SK-N-SH (cell line): Measurements from ENCODE around the gene ST3GAL6. TPM values are rescaled to one million over a fixed set of nuclear protein-coding genes. Genes with fewer than 3 reads are reported as not detected.

Experiments
- CTCF ChIA-PET: fragments of 300-600, 350-600 bp; formaldehyde crosslinking; extraction: SDS; loops from one replicate; lab custom pipeline; 2021; lab: Yijun Ruan, JAX
- POLR2A ChIA-PET: fragments of 350-600 bp; sonication (Branson Sonifier 250); formaldehyde crosslinking; extraction: SDS; loops from one replicate; lab custom pipeline; 2020; ENCODE audit warnings: antibody characterized with exemption, inconsistent platforms; lab: Yijun Ruan, JAX
- DNase-seq: peaks from one replicate; pipeline ENCODE4 v3.0.0; 2012
- H2AFZ ChIP-seq: fragments of 200-600 bp; sonication (generic); 2 replicates; pipeline ENCODE4 v1.8.1; 2016; ENCODE audit warnings: antibody characterized with exemption, mild to moderate bottlenecking, low read depth
- H3F3A ChIP-seq: fragments of 200-600 bp; sonication (generic); replicated peaks from 2 replicates; pipeline ENCODE3; 2016; ENCODE audit warnings: antibody characterized with exemption, mild to moderate bottlenecking; ENCODE audit not compliant: insufficient read depth
- H3K27ac ChIP-seq, 2 experiments: fragments of 200-500 bp in 1 of 2; fragments of 200-600 bp in 1 of 2; sonication (Bioruptor generic) in 1 of 2; sonication (generic), shearing (Covaris generic) in 1 of 2; 2 replicates each; pipeline versions ENCODE4 v1.5.1 to v1.6.1; 2014 to 2016; ENCODE audit warnings: low read depth in 2 of 2, inconsistent platforms in 1 of 2, low read length in 1 of 2, mild to moderate bottlenecking in 1 of 2, mixed read lengths in 1 of 2
- H3K27me3 ChIP-seq: fragments of 200-600 bp; sonication (generic), shearing (Covaris generic); 2 replicates; pipeline ENCODE4 v1.6.1; 2016; ENCODE audit warnings: mixed run types; ENCODE audit not compliant: insufficient read depth
- H3K36me3 ChIP-seq, 2 experiments: fragments of 200-500 bp in 1 of 2; fragments of 200-600 bp in 1 of 2; sonication (Bioruptor generic) in 1 of 2; sonication (generic) in 1 of 2; replicated peaks in 1 of 2; 2 replicates each; pipeline versions ENCODE3 to v1.5.1; 2014 to 2016; ENCODE audit warnings: low read length in 1 of 2, mild to moderate bottlenecking in 1 of 2; ENCODE audit not compliant: insufficient read depth in 2 of 2, control insufficient read depth in 1 of 2
- H3K4me1 ChIP-seq, 2 experiments: fragments of 200-500 bp in 1 of 2; fragments of 200-600 bp in 1 of 2; sonication (Bioruptor generic) in 1 of 2; sonication (generic), shearing (Covaris generic) in 1 of 2; 2 replicates each; pipeline versions ENCODE4 v1.5.1 to v1.6.1; 2014 to 2016; ENCODE audit warnings: low read depth in 1 of 2, low read length in 1 of 2, mixed run types in 1 of 2; ENCODE audit not compliant: insufficient read depth in 2 of 2, control insufficient read depth in 1 of 2
- H3K4me2 ChIP-seq: fragments of 200-600 bp; sonication (generic), shearing (Covaris generic); 2 replicates; pipeline ENCODE4 v1.6.1; 2017; ENCODE audit warnings: mixed run types
- H3K4me3 ChIP-seq, 2 experiments: fragments of 200-500 bp in 1 of 2; fragments of 200-600 bp in 1 of 2; sonication (Bioruptor generic) in 1 of 2; sonication (generic), shearing (Covaris generic) in 1 of 2; 2 replicates each; pipeline versions ENCODE4 v1.5.1 to v1.8.1; 2014 to 2016; ENCODE audit warnings: low read depth in 2 of 2, inconsistent platforms in 1 of 2, low read length in 1 of 2, mild to moderate bottlenecking in 1 of 2, mixed read lengths in 1 of 2, moderate library complexity in 1 of 2
- H3K79me2 ChIP-seq: fragments of 200-600 bp; sonication (generic); 2 replicates; pipeline ENCODE4 v1.8.1; 2017; ENCODE audit warnings: mild to moderate bottlenecking; ENCODE audit not compliant: insufficient read depth
- H3K9ac ChIP-seq: fragments of 200-600 bp; sonication (generic); 2 replicates; pipeline ENCODE4 v1.6.1; 2017; ENCODE audit warnings: mixed run types
- H3K9me2 ChIP-seq: fragments of 200-600 bp; sonication (generic); 2 replicates; pipeline ENCODE4 v1.6.1; 2017; ENCODE audit warnings: mixed run types
- H3K9me3 ChIP-seq: fragments of 200-600 bp; sonication (generic); 2 replicates; pipeline ENCODE4 v1.6.1; 2017; ENCODE audit warnings: mixed run types, mild to moderate bottlenecking, moderate library complexity
- H4K20me1 ChIP-seq: fragments of 200-600 bp; sonication (generic); 2 replicates; pipeline ENCODE4 v1.6.1; 2017; ENCODE audit warnings: mild to moderate bottlenecking, mixed run types; ENCODE audit not compliant: insufficient read depth
- CTCF ChIP-seq: fragments of 200-600 bp; sonication (generic); IDR thresholded peaks from 2 replicates; pipeline ENCODE4 v1.6.1; 2017; ENCODE audit warnings: antibody characterized with exemption, mild to moderate bottlenecking, moderate library complexity
- ELF1 ChIP-seq: IDR thresholded peaks from 2 replicates; pipeline ENCODE4 v1.4.0; 2012
- EZH2phosphoT487 ChIP-seq: fragments of 200-600 bp; sonication (generic); IDR thresholded peaks from 2 replicates; pipeline ENCODE4 v1.6.1; 2017; ENCODE audit warnings: low read depth, mixed run types, mild to moderate bottlenecking, antibody characterized with exemption, moderate library complexity, borderline replicate concordance
- FOSL2 ChIP-seq: IDR thresholded peaks from 2 replicates; pipeline ENCODE4 v1.4.0; 2012; ENCODE audit warnings: low read depth, mild to moderate bottlenecking, moderate library complexity, borderline replicate concordance
- GABPA ChIP-seq: IDR thresholded peaks from 2 replicates; pipeline ENCODE4 v1.4.0; 2012; ENCODE audit warnings: low read depth, mild to moderate bottlenecking
- JUND ChIP-seq: IDR thresholded peaks from 2 replicates; pipeline ENCODE4 v1.4.0; 2012
- POLR2AphosphoS5 ChIP-seq: IDR thresholded peaks from 2 replicates; pipeline ENCODE4 v1.6.1; 2012; ENCODE audit warnings: low read depth, low read length
- RAD21 ChIP-seq: IDR thresholded peaks from 2 replicates; pipeline ENCODE4 v1.6.1; 2012; ENCODE audit warnings: mild to moderate bottlenecking, low read length
- RFX5 ChIP-seq: IDR thresholded peaks from 2 replicates; pipeline ENCODE4 v1.6.1; 2012; ENCODE audit warnings: mild to moderate bottlenecking, improper control_type of control experiment, low read length
- SMC3 ChIP-seq: IDR thresholded peaks from 2 replicates; pipeline ENCODE4 v1.6.1; 2012; ENCODE audit warnings: low read depth, low read length, improper control_type of control experiment
- ZBTB33 ChIP-seq: IDR thresholded peaks from 2 replicates; pipeline ENCODE4 v1.4.0; 2012; ENCODE audit warnings: low read depth, borderline replicate concordance
- WGBS: methylation state at CpG from one replicate; pipeline ENCODE4 v1.1.6; 2017; ENCODE audit warnings: low lambda C conversion rate; 5-methylcytosine and 5-hydroxymethylcytosine counted together
- polyA plus RNA-seq, 3 experiments: library from polyadenylated mRNA; depleted of rRNA; stranded (reverse); fragments of >200 nt; gene quantifications; 2 replicates each; pipeline ENCODE4 v1.2.3, GENCODE V29; 2012
- TF ChIP-seq, protein P1 (sequence below): IDR thresholded peaks from 2 replicates; pipeline ENCODE4 v1.4.0; 2012; ENCODE audit warnings: low read depth

The ST3GAL6 gene
- polyA plus RNA-seq, 1 of the 3 experiments (the other 2 are of a cell fraction) = 16.3 TPM

DNA sequence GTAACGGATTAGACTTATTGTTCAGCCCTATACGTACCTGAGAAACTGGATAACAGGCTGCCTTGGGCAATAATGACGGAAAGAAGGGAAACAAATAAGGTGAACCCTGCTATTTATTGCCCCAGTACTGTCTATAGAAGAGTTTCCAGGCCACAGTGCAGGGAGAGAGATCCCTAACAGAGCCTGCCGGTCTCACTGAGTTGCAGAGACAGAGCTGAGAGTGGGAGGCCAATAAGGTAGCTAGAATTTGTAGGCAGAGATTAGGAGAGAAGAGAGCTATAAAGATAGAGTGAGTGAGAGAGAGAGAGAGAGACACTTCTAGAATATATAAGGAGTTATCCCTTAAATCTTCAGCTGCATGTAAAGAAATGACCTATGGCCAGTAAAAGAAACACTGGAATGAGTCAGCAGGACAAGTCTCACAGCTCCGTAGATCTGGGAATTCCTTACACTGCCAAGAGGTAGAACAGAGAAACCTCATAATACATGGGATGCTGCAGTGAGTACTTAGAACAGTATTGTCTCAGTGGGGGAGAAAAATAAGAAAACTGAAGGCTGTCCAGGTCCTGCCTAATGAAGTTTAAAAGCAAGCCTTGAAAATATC is 51.8 kb downstream of the ST3GAL6 start:
- H3K27me3 ChIP-seq = no peaks in the 10 kb centered on the region
- no peak overlapping the region for H3K4me2 ChIP-seq
- H3K27ac ChIP-seq = peak overlapping the region in 1 of 2 experiments; percentile 59; a peak in 2 of 4 replicates
- POLR2A ChIA-PET = no interaction called here
- CTCF ChIA-PET = interaction anchor here (0.9 to 10.1 kb wide), 5 partner anchors 170 to 220 kb away, joined by 3 to 232 read pairs (median 60); partner anchors contain the start of gene CPOX
- H3K4me1 ChIP-seq = peaks cover 3 to 22% of the 10 kb centered on the region in 2 experiments
- peaks cover 71 to 87% of the 10 kb centered on the region in 2 experiments for H3K36me3 ChIP-seq
- peaks cover 50% of the 10 kb centered on the region for H4K20me1 ChIP-seq
- no peak overlapping the region for H2AFZ ChIP-seq
- H3F3A ChIP-seq = peaks cover 80% of the 10 kb centered on the region
- H3K9ac ChIP-seq = no peak overlapping the region
- H3K79me2 ChIP-seq = peaks cover 78% of the 10 kb centered on the region
- WGBS = 68% methylated on average over 5 of the region's 5 CpGs
- no peaks in the 10 kb centered on the region for H3K9me2 ChIP-seq
- DNase-seq = no peak
- no peaks in the 10 kb centered on the region for H3K9me3 ChIP-seq
- TF ChIP-seq RFX5 = no peak
- TF ChIP-seq FOSL2 = peak; percentile 20; the same call in 1 of the 2 replicates
- TF ChIP-seq SMC3 = no peak
- no peak for TF ChIP-seq ZBTB33
- no peak overlapping the region for H3K4me3 ChIP-seq

DNA sequence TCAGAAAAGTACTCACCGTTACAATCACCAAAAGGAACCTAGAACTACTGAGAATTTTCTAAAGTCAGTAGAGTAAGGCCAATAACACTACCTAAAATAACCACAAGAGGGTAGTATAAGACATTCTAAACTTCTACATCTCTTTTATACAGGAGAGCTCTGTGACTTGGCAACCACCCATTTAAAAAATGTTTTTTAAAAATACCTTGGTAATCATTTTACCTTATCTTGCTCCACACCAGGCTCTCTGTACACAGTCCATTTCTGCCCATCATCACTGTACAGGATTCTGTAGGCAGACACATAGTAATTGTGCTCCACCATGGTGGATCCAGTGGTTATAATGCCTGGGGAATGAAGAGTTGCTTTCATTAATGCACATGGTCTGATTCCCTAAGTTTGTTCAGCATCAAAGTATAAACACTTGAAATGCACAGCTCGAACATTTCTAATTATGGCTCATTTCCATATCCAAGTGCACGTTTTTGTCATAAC is 54.5 kb downstream of the ST3GAL6 start:
- DNase-seq = peak; percentile 39
- Histone ChIP-seq H4K20me1 (peaks cover 48% of the 10 kb centered on the region), H3K27me3 (no peaks in the 10 kb centered on the region), H3K36me3 (peaks cover 54 to 80% of the 10 kb centered on the region in 2 experiments), H3K9ac (no peak overlapping the region), H2AFZ (no peak overlapping the region), H3K79me2 (peaks cover 90% of the 10 kb centered on the region), H3K4me2 (no peak overlapping the region), H3F3A (peaks cover 86% of the 10 kb centered on the region), H3K4me1 (peaks cover 10 to 22% of the 10 kb centered on the region in 2 experiments), H3K9me2 (no peaks in the 10 kb centered on the region), H3K9me3 (no peaks in the 10 kb centered on the region), H3K27ac (peak overlapping the region; percentile 40 to 59), H3K4me3 (no peak overlapping the region)
- TF ChIP-seq JUND (no peak), ELF1 (no peak), RAD21 (peak; percentile 81), GABPA (no peak), EZH2phosphoT487 (no peak), CTCF (peak; percentile 69), POLR2AphosphoS5 (no peak), SMC3 (peak; percentile 59; the same call in 1 of the 2 replicates)
- TF ChIP-seq, protein P1, sequence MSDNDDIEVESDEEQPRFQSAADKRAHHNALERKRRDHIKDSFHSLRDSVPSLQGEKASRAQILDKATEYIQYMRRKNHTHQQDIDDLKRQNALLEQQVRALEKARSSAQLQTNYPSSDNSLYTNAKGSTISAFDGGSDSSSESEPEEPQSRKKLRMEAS = no peak
- 14% methylated on average over 3 of the region's 3 CpGs for WGBS
- ChIA-PET CTCF (interaction anchor here (0.6 to 10.1 kb wide), 44 partner anchors 9 to 355 kb away, joined by 3 to 232 read pairs (median 5); partner anchors contain the start of gene DCBLD2), POLR2A (interaction anchor here (1.0 kb wide), 1 partner anchor 177 kb away, joined by 4 read pairs; no protein-coding TSS in a partner anchor)
